Lower lobe of right lung (tissue), 2 donors: ENCODE data around the gene TBX2. TPM values are rescaled to one million over a fixed set of nuclear protein-coding genes. Genes with fewer than 3 reads are reported as not detected.
A peak's percentile ranks its signal among the peaks of the same experiment; 100 is the strongest.

Experiments
- ATAC-seq, 2 donors: fragments of 200-7000 bp; cut with Tn5 transposase; one replicate each; pipeline ENCODE4 v1.9.1; 2020 to 2022; ENCODE audit warnings: mild to moderate bottlenecking in 2 of 2, moderate library complexity in 2 of 2
- DNase-seq: peaks from one replicate; pipeline ENCODE4 v3.0.0-alpha.2; 2020
- H3K27ac ChIP-seq: fragments of 200-600 bp; one replicate; pipeline ENCODE4 v1.8.0; 2022
- H3K27me3 ChIP-seq: fragments of 200-600 bp; one replicate; pipeline ENCODE4 v1.8.0; 2022; ENCODE audit warnings: low read depth
- H3K36me3 ChIP-seq: fragments of 200-600 bp; one replicate; pipeline ENCODE4 v1.8.0; 2022; ENCODE audit warnings: mild to moderate bottlenecking
- H3K4me1 ChIP-seq: fragments of 200-600 bp; one replicate; pipeline ENCODE4 v1.8.0; 2022
- H3K4me3 ChIP-seq: fragments of 200-600 bp; one replicate; pipeline ENCODE4 v1.8.0; 2022; ENCODE audit warnings: mild to moderate bottlenecking
- H3K9me3 ChIP-seq: fragments of 200-600 bp; one replicate; pipeline ENCODE4 v1.8.0; 2022
- CTCF ChIP-seq: fragments of 200-600 bp; IDR thresholded peaks from one replicate; pipeline ENCODE4 v1.8.0; 2022; ENCODE audit warnings: antibody characterized with exemption, mild to moderate bottlenecking
- intact Hi-C: fragments of 100-400 bp; cut with DNase I; formaldehyde crosslinking; loops from one replicate; pipeline ENCODE4 v1.11.0; 2022
- long read RNA-seq: library from polyadenylated mRNA; unstranded; transcript quantifications from one replicate; pipeline ENCODE4 v2.0.0, GENCODE V29; 2021
- total RNA-seq: library from RNA; stranded (reverse); fragmentation: NEBNext Ultra II Directional; extraction: Animal tissue kit (Norgen Biotek cat#: 25700); gene quantifications from one replicate; pipeline ENCODE4 v1.2.1, GENCODE V29; 2021
- donor health status: DM: no; HTN: yes; CAD: no; lungs with severe emphysema.

TBX2 gene
- total RNA-seq = 83.3 TPM
- long read RNA-seq, transcript TBX2-201 (7 exons, 3,339 nt) = major isoform, 85 of 164 reads
- long read RNA-seq, partial matches to known transcripts = 49 of 164 reads
- long read RNA-seq, other reads (novel, unspliced or antisense) = 30 of 164 reads

GRCh38 chr17:61399131-61400065 lies at the start of gene TBX2:
Gene TBX2 (plus strand): TSS chr17:61399843. CDS start chr17:61400177, 334 bp downstream.
- peaks cover 84% of the 10 kb centered on the region for H3K27me3 ChIP-seq
- H3K36me3 ChIP-seq = peaks cover 7% of the 10 kb centered on the region
- H3K9me3 ChIP-seq = no peaks in the 10 kb centered on the region
- H3K4me3 ChIP-seq = peak within 1 kb of the TSS; percentile 67
- no peak for TF ChIP-seq CTCF
- intact Hi-C loops = no loop called here
- H3K4me1 ChIP-seq = peaks cover 49% of the 10 kb centered on the region
- H3K27ac ChIP-seq = peak within 1 kb of the TSS; percentile 89
- peak; percentile 71 for DNase-seq
- ATAC-seq = peak; percentile 36 to 47

GRCh38 chr17:61351745-61352407 lies 47.8 kb upstream of the TBX2 start:
- no peak for DNase-seq
- H3K4me1 ChIP-seq = peaks cover 7% of the 10 kb centered on the region

GRCh38 chr17:61352408-61352770 lies 47.3 kb upstream of the TBX2 start:
- H3K4me3 ChIP-seq = no peak overlapping the region
- ATAC-seq = no peak
- peak overlapping the region; percentile 6 for H3K27ac ChIP-seq

More at GRCh38 chr17:61351745-61352407, 47.8 kb upstream of the TBX2 start:
- H3K27me3 ChIP-seq = no peaks in the 10 kb centered on the region
- ATAC-seq = no peak
- no peak overlapping the region for H3K27ac ChIP-seq
- no peaks in the 10 kb centered on the region for H3K36me3 ChIP-seq
- no peaks in the 10 kb centered on the region for H3K9me3 ChIP-seq
- H3K4me3 ChIP-seq = no peak overlapping the region
- no peak for TF ChIP-seq CTCF
- intact Hi-C loops = no loop called here

GRCh38 chr17:61352781-61353491 lies 46.7 kb upstream of the TBX2 start:
- peak overlapping the region; percentile 6 for H3K27ac ChIP-seq
- no peak for DNase-seq
- no peak for ATAC-seq

More at GRCh38 chr17:61352408-61352770, 47.3 kb upstream of the TBX2 start:
- Histone ChIP-seq H3K27me3 (no peaks in the 10 kb centered on the region), H3K4me1 (peaks cover 7% of the 10 kb centered on the region), H3K9me3 (no peaks in the 10 kb centered on the region), H3K36me3 (no peaks in the 10 kb centered on the region)
- no peak for DNase-seq
- no peak for TF ChIP-seq CTCF
- intact Hi-C loops = no loop called here

More at GRCh38 chr17:61352781-61353491, 46.7 kb upstream of the TBX2 start:
- no peaks in the 10 kb centered on the region for H3K27me3 ChIP-seq
- no peaks in the 10 kb centered on the region for H3K36me3 ChIP-seq
- peaks cover 7% of the 10 kb centered on the region for H3K4me1 ChIP-seq
- TF ChIP-seq CTCF = no peak
- no peaks in the 10 kb centered on the region for H3K9me3 ChIP-seq
- H3K4me3 ChIP-seq = no peak overlapping the region
- intact Hi-C loops = no loop called here
